GM18907 (cell line): ENCODE measurements around the gene PROM1.

Experiments used
- ATAC-seq: cut with Tn5 transposase; IDR thresholded peaks from one replicate; pipeline ENCODE4 v1.9.1; 2021; ENCODE audit warnings: mild to moderate bottlenecking, moderate library complexity; ENCODE audit not compliant: unreplicated experiment

PROM1 gene

DNA sequence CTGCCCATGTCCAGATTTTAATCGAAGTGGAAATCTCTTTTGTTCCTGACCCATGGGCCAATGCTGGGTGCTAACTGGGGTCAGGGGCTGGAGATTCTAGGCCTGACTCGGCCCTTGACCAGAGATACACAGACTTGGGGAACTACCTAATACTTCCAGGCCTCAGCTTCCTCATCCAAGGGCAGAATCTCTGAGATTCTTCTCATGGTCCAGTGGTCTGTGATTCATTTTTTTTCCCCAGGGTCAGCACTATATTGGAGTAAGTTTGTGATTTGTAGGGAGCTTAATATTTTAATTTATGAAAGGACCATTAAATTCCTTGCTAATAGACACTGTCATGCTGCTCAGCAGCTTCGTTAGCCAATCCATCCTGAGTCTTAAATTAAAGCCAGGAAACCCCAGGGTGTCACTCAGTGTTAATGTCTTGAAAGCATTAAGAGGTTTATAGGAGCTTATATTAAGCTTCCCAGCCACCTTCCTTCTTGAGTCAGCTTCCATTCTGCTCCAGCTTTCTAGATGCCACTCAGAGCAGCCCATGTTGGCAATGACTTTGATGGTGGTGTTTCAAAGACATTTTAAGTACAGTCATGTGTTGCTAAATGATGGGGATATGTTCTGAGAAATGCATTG lies 27.0 kb upstream of the PROM1 start:
- ATAC-seq: no peak

DNA sequence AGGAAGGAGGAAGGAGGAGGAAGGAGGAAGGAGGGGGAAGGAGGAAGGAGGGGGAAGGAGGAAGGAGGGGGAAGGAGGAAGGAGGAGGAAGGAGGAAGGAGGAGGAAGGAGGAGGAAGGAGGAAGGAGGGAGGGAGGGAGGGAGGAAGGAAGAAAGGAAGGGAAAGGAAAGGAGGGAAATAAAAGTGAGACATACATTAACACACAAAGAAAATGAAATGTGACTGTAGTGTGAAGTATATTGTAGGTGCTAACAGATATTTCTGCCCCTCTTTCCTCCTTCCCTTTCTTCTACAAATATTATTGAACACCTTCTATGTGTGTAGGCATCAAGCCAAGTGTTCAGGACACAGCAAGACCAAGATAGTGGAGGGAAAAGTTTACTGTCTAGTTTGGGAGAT lies 26.4 kb upstream of the PROM1 start:
- ATAC-seq: no peak

DNA sequence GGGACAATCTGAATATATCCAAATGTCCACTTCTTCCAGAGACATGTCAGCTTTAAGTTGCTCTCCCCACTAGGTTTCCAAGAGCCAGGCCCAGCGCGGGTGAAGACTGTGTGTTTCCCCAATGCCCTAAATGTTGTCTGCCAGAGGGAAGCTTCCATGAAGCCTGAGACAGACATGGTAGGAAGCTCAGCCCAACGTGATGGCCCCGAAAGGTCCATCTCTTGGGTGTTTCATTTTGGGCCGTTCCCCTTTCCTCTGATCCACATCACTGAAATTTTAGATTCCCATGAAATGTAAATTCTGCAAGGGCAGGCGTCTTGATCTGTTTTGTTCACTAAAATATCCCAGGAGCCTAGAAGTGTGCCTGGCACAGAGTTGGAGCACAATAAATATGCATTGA lies 25.4 kb upstream of the PROM1 start:
- ATAC-seq: no peak

DNA sequence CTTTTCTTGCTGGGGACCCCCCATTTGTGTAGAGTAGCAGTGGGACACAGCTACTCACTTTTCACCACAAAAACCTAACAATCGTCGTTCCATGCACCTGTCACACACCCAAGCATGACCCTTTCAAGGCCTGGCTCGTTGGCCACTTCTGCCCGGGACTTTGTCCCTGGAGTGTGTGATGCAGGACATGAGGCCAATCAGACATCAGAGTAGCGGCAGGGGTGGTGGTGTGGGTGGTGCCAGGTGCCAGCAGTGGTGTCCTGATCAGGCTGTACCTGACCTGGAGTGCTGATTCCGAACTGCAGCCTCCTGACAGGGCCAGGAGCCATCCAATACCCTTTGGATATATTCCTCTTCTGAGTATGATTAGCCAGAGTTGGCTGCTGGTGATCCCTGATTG lies 23.1 kb upstream of the PROM1 start:
- no peak for ATAC-seq

DNA sequence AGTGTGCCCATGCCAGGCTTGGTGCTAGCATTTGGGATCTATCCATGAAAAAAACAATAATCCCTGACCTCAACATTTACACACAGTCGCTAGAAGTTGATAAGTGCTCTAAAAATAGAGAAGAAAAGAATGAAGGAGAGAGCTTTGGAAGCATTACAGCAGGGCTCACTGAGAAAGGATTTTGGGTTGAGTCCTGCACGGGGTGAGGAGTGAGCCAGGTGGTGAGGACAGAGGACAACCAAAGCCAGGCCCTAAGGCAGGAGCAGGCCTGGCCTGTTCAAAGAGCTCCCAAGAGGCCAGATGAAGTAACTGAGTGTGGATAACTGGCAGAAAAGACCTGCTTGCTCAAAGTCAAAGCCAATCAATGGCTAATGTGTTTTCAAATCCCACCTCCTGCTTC lies 20.7 kb upstream of the PROM1 start:
- no peak for ATAC-seq

DNA sequence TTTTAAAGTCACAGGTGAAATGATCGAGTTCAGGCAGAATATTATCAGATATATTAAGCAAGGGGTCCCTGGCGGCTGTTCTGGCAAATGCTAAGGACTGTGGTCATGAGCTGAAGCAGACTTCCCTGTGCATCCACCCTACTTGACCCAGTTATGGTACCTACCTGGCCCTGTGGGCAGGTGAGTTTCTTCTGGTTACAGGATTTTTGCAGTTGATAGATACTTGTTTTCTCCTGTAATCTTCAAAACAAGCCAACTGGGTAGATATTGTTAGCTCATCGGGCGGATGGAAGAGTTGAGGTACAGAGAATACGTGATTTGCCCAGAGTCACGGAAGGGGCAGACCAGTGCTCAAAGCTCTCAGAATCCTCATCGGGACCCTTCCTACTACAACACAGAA lies 18.5 kb upstream of the PROM1 start:
- no peak for ATAC-seq

DNA sequence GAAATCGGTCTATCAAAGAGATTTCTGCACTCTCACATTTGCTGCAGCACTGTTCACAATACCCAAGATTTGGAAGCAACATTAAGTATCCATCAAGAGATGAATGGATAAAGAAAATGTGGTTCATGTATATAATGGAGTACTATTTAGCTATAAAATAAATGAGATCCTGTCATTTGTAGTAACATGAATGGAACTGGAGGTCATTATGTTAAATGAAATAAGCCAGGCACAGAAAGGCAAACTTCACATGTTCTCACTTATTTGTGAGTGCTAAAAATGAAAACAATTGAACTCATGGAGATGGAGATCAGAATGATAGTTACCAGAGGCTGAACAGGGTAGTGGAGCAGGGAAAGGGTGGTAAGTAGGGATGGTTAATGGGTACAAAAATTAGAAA lies 17.0 kb upstream of the PROM1 start:
- ATAC-seq: no peak

DNA sequence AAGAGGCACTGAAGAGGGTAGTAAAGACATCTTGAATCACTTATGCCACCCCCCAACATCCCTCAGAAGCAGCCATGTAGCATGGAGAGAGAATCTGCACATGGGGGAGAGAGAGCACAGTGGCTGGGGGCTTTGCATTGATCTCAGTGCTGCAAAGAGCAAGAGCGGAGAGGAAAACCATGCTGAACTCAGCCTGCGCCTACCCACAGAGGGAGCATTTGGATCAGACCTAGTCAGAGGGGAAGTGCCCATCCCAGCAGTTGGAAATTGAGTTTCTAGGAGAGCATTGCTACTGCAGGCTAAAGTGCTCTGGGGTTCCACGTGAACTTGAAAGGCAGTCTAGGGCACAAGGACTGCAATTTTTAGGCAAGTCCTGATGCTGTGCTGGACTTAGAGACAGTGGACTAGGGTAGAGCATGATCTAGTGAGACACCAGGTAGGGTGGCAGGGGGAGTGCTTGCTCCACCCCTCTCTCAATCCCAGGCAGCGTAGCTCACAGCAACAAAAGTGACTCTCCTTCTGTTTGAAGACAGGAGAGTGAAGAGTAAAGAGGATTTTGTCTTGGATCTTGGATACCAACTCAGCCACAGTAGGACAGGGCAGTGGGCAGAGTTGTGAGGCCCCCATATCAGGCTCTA lies 9.0 kb upstream of the PROM1 start:
- ATAC-seq: no peak

DNA sequence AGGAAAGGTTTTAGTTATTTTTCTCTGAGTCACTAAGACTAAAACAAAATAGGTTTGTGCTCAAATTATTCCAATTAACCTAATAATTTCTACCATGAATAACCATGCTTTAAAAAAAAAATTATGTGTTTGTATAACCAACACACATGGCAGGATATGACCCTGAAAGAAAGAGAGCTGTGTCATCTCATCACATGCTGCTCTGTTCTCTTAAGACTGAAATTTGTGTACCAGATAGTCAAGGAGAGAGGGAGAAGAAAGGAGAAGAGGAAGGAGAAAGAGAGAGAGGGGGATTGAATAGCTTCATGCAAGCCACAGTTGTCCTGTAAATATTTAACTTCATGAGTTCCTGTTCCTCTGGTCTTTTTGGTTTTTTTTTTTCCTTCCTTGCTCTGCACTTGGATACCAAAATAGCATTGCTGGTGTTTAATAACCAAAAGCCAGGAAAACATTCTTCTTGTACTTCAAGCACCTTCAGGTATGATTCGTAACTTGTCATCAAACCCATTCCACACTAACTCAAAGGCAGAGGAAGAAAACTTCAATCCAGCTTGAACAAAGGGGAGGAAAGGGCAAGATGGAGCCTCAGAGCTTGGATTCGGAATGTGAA lies 6.4 kb upstream of the PROM1 start:
- ATAC-seq: no peak

DNA sequence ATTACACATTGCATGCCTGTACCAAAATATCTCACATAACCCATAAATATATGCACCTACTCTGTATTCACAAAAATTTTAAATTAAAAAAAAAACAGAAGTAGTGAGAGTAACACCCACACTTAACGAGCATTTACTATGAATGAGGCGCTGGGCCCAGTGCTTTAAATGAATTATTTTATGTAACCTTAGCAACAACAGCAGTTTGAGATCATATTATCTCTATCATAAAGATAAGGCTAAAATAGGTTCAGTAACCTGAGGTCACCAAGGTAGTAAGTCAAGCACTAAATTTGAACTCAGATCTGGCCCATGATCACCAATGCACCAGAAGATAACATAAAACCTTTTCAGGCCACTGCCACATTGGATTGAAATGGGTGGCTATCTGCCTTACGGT lies 5.3 kb upstream of the PROM1 start:
- ATAC-seq: no peak

DNA sequence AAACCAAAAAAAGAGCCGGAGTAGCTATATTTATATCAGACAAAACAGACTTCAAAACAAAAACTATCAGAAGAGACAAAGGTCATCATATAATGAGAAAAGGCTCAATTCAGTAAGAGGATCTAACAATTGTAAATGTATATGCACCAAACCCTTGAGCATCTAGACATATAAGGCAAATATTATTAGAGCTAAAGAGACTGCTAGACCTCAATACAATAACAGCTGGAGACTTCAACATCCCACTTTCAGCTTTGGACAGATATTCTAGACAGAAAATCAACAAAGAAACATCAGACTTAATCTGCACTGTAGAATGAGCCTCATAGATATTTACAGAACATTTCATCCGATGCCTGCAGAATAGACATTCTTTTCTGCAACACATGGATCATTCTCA lies 4.8 kb upstream of the PROM1 start:
- ATAC-seq: no peak

DNA sequence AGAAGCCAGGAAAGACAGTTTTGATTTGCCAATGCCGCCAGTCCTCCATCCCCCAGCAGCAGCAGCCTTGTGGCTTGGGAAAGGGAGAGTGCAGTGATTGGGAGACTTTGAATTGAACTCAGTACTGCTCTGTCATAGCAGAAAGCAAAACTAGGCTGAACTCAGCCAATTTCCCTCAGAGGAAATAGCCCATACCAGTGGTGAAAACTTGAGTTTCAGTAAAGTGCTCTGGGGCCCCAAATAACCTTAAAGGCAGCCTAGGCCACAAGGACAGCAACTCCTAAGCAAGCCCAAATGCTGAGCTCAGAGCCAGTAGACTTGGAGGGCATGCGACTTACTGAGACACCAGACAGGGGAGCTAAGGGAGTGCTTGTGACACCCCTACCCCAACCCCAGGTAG lies 2.0 kb upstream of the PROM1 start:
- ATAC-seq: peak; percentile 66

DNA sequence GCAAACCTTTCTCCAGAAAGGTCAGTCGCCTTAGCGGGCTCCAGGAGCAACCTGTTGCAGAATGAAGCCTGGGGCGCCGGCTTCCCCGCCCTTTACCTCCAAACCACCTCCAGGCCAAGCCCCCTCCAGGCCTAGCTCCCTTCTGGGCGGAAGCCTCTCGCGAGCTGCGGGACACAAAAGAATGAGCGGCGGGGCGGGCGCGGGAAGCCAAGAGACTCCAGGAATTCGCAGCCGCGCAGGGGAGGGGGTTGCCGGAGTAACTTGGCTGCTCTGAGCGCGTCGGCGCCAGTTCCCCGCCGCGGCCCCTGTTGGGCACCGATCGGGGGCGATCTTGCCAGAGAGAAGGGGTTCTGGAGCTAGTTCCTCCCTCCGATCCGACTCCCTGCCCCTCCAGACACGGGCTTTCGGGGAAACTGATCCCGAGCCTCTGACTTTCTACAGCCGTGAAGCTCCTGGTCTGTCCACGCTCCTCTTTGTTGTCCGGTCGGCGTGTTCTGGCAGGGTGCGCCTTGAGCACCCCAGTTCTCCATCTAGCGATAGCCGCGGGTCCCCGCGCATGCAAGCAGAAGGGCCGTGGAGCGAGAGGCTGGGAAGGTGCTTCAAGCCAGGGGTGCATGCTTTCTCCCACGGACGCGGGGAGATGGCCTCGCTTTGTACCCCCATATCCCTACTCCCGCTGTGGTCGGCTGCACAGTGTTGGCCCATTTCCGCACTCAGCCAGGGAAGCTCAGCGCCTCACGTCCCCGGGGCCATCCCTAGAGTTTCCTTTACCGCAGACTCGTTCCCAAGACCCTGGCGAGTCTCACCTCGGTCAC lies 1.2 kb downstream of the PROM1 start:
- no peak for ATAC-seq

DNA sequence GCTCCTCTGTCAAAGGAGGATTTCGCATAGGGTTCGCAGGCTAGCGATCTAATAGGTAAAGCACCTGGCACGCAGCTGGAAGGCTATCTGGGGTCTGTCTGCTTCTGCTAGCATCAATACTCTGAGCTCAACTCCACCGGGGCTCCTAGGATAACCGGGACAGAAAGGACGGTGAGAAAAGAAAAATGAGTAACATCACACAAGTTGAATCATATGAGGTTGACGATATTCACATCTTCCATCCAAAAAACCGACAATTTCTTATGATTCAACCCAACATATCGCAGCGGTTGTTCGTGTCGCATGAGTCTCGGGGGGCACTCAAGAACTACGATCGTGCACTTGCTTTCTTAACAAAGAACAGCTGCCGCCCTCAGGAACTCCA lies 1.8 kb downstream of the PROM1 start:
- no peak for ATAC-seq

DNA sequence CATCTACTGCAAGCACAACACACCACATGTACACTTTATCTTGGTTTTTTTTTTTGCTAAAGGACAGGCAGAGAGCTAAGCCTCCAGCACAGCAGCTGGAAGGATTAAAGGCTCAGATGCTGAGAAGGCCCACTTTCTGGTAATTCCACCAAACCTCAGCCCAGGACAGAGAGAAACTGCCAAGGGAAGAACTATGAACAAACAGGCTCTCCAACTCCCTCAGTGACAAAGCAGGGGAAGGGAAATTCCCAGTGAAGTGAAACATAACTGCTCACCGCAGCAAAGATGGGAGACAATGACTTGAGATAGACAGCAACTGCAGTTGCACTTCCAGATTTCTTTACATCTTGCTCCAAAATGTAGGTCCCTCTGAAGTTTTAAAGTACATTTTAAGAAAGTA lies 4.8 kb downstream of the PROM1 start:
- ATAC-seq: peak; percentile 91

DNA sequence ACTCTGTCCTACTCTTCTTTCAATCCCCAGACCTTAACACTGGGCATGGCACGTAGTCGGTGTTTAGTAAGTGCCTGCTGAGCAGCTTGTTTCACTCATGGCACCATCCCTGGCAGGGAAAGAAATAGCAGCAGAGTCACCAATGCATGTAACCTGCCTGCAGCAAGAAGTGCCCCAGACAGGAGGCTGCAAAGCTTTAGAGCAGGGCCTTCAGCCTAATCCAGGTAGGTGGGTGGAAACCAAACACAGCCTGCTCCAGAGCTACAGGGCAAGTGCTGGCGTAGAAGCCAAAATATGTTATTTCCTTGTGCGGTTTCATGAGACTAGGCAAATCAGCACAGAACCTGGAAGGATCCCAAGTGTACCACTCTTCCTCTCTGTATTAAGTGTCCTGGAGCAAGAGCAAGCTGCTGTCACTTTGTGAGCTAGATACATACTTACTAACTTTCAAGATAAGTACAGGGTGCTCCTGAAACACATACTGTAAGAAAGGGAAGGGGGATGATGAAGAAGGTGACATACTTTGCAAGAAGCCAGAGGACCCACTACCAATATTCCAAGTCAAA lies 5.5 kb downstream of the PROM1 start:
- no peak for ATAC-seq

DNA sequence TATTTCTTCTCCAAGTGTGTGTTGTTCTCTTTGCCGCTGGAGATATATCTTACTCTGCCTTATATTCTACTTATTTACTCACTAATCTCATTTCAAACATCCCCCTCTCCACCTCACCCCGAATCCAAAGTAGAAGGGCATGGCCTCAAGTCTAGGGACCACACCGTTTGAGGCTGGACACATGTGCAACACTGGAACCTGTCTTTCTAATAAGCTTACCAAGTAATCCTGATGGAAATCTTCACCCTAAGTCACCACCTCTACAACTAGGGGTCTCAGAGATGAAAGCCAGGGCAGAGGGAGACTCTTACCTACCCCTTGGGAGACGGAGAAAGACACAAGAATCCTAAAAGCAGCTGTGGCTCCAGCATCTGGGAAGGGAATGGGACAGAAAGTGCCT lies 6.0 kb downstream of the PROM1 start:
- ATAC-seq: no peak

DNA sequence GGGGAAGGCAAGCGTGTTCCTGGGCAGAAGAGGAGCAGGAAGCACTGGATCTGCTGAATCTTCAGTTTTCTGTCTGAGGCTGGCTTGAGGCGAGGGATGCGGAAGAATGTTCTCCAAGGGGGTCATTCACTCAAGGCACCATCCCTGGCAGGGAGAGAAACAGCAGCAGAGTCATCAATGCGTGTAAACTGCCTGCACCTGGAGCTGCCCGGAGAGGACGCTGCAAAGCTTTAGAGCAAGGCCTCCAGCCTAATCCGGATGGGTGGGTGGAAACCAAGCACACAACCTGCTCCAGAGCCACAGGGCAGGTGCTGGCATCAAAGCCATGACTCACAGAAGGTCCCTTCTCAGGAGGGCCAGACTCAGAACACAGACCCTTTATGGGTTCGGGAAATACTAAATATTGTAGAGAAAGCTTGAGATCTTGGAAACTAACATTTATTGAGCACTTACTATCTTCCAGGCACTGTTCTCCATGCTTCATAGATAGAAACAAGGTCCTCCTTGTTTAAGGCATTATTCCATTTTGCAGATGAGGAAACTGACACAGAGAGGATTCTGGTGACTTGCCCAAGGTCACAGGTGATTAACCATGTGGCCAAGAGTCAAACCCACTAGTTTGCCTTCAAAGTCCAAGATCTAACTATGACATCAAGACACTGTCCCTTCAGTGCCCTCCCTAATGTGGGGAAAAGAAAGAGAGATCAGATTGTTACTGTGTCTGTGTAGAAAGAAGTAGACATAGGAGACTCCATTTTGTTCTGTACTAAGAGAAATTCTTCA lies 7.7 kb downstream of the PROM1 start:
- no peak for ATAC-seq

DNA sequence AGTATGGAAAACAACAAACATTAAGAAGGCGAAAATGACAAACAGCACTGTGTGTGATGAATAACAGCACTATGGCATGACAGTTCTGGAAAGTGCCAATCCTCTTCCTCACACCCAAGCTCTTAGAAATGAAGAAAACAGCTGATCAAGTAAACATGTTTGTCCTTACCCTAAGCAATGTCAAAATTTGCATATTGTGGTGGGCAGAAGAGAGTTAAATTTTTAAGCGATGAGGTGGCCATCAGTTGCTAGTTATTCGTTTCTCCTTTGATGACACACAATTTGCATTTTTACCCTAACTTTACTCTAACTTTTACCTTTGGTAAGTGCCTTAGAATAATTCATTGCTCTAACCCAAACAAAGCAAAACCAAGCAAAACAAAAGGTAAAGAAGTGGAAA lies 8.8 kb downstream of the PROM1 start:
- ATAC-seq: no peak

DNA sequence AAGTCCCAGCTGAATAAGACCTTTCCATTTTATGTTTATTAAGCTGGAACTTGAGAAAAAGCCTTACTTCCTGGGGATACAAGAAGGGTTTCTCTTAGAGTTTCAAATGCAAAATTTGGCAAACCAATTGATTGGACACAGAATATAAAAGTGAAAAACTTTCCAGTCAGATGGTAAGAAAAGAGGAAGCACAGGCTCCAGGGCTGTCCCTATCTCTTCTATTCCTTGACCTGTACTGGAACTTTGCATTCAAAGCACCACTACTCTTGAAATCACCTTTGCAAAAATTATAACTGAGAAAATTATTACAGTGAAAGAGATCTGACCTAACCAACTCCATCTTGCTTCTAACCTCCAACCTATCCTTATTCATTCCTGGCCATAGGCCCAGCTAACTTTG lies 11.7 kb downstream of the PROM1 start:
- ATAC-seq: no peak

DNA sequence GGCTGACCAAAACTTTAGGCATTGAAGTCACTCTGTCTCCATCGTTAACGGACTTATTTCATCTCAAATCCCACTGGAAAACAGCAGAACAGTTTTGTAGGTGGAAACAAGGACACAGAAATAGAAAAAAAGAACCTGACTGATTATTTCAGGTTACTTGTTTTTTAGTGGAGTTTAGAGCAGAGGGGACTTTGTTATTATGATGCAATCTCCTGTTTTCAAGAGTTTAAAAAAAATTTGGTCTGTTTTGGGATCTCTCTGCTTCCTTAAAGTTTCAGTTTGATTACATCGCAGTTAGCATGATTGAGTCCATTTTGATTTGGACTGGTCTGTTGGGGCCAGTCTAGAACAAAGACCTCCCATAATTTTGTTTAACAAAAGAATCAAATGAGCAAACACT lies 13.6 kb downstream of the PROM1 start:
- ATAC-seq: no peak
